SK-N-MC (cell line): ENCODE data around the gene KCNK3.
"Not testable (repeated sequence)": the region's sequence is repeated elsewhere in the genome, so short reads cannot be mapped to it uniquely, and the experiment has no call there.

Experiments
- EZH2 ChIP-seq: fragments of 200-600 bp; sonication (generic); IDR thresholded peaks from one replicate; pipeline ENCODE4 v1.6.1; 2017; ENCODE audit warnings: antibody characterized with exemption
- POLR2AphosphoS5 ChIP-seq: IDR thresholded peaks from 2 replicates; pipeline ENCODE4 v1.6.1; 2012; ENCODE audit warnings: mild to moderate bottlenecking, low read depth, low read length, borderline replicate concordance

GRCh38 chr2:26749787-26750420 lies 57.4 kb downstream of the KCNK3 start:
- TF ChIP-seq EZH2, POLR2AphosphoS5: not testable (repeated sequence)
